ENCODE results near the gene CTNNA3.

The CTNNA3 gene

DNA sequence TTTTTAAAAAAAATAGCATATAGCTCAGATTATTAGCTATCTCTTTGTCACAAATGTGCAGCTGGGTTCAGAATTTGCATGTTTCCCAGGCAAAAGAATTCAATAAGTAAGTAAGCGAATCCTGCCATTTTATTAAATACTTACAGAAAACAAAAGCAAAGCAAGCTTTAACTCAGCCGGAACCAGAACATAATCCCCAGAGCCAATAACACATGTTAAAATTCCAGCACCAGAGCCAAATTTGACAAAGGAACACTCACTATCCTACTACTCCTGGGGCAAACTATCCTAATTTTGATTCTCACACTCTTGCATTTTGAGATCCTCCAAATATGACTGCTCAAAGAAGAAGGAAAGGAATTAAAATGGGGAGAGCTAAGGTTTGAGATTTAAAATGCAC, 737.5 kb downstream of the CTNNA3 start:
- H3K4me3 ChIP-seq (ENCODE audit: low read length), result no peak overlapping the region
- H3K79me2 ChIP-seq (ENCODE audit: control insufficient read depth, low read length), result no peaks in the 10 kb centered on the region
- H4K20me1 ChIP-seq (ENCODE audit: control insufficient read depth, insufficient read depth, low read depth, low read length), result no peaks in the 10 kb centered on the region
- H3K4me1 ChIP-seq (ENCODE audit: control insufficient read depth, low read length), result no peaks in the 10 kb centered on the region
- no peaks in the 10 kb centered on the region for H3K9me2 ChIP-seq (replicated peaks; ENCODE audit: control insufficient read depth, low read length)
- no peak for TF ChIP-seq EZH2phosphoT487 (IDR thresholded peaks at IDR 0.05; ENCODE audit: borderline replicate concordance, low read length)
- TF ChIP-seq, protein P1, sequence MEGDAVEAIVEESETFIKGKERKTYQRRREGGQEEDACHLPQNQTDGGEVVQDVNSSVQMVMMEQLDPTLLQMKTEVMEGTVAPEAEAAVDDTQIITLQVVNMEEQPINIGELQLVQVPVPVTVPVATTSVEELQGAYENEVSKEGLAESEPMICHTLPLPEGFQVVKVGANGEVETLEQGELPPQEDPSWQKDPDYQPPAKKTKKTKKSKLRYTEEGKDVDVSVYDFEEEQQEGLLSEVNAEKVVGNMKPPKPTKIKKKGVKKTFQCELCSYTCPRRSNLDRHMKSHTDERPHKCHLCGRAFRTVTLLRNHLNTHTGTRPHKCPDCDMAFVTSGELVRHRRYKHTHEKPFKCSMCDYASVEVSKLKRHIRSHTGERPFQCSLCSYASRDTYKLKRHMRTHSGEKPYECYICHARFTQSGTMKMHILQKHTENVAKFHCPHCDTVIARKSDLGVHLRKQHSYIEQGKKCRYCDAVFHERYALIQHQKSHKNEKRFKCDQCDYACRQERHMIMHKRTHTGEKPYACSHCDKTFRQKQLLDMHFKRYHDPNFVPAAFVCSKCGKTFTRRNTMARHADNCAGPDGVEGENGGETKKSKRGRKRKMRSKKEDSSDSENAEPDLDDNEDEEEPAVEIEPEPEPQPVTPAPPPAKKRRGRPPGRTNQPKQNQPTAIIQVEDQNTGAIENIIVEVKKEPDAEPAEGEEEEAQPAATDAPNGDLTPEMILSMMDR (IDR thresholded peaks at IDR 0.05; ENCODE audit: low read depth, low read length, poor library complexity, severe bottlenecking), result no peak
- H3F3A ChIP-seq (ENCODE audit: control insufficient read depth, insufficient read depth), result no peaks in the 10 kb centered on the region
- no peak overlapping the region for H3K27ac ChIP-seq (ENCODE audit: low read depth, low read length)
- no peaks in the 10 kb centered on the region for H3K9me3 ChIP-seq (ENCODE audit: control insufficient read depth, insufficient read depth, low read length)
- H3K27me3 ChIP-seq (ENCODE audit: control insufficient read depth, low read length), result no peaks in the 10 kb centered on the region
- H3K4me2 ChIP-seq (ENCODE audit: low read length), result no peak overlapping the region
- no peaks in the 10 kb centered on the region for H3K36me3 ChIP-seq (ENCODE audit: control insufficient read depth, low read length)

DNA sequence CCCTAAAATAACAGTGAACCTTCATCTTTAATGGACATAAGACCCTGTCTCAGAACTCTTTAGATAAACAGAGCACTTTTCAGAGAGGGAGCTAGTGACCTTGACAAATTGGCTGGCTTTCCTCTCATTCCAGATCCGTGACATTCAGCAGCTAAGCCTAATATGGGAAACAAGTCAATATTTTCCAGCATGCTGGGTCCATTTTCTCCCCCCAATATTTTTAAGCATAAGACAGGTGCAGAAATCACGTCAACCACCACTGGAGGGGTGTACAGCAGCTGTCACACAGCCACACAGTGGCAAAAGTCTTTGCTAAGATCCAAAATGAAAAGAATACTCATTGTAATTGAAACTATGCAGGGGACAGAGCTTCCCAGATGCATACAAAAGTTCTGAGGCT, 744.1 kb downstream of the CTNNA3 start:
- no peaks in the 10 kb centered on the region for H3K36me3 ChIP-seq (ENCODE audit: control insufficient read depth, low read length)
- no peak for TF ChIP-seq EZH2phosphoT487 (IDR thresholded peaks at IDR 0.05; ENCODE audit: borderline replicate concordance, low read length)
- TF ChIP-seq, protein P1 (IDR thresholded peaks at IDR 0.05; ENCODE audit: low read depth, low read length, poor library complexity, severe bottlenecking), result no peak
- H4K20me1 ChIP-seq (ENCODE audit: control insufficient read depth, insufficient read depth, low read depth, low read length), result no peaks in the 10 kb centered on the region
- H3K27ac ChIP-seq (ENCODE audit: low read depth, low read length), result no peak overlapping the region
- no peaks in the 10 kb centered on the region for H3K79me2 ChIP-seq (ENCODE audit: control insufficient read depth, low read length)
- H3K27me3 ChIP-seq (ENCODE audit: control insufficient read depth, low read length), result no peaks in the 10 kb centered on the region
- no peak overlapping the region for H3K4me2 ChIP-seq (ENCODE audit: low read length)
- H3K4me3 ChIP-seq (ENCODE audit: low read length), result no peak overlapping the region
- H3K4me1 ChIP-seq (ENCODE audit: control insufficient read depth, low read length), result no peaks in the 10 kb centered on the region
- no peaks in the 10 kb centered on the region for H3K9me3 ChIP-seq (ENCODE audit: control insufficient read depth, insufficient read depth, low read length)
- H3F3A ChIP-seq (ENCODE audit: control insufficient read depth, insufficient read depth), result no peaks in the 10 kb centered on the region
- no peaks in the 10 kb centered on the region for H3K9me2 ChIP-seq (replicated peaks; ENCODE audit: control insufficient read depth, low read length)

DNA sequence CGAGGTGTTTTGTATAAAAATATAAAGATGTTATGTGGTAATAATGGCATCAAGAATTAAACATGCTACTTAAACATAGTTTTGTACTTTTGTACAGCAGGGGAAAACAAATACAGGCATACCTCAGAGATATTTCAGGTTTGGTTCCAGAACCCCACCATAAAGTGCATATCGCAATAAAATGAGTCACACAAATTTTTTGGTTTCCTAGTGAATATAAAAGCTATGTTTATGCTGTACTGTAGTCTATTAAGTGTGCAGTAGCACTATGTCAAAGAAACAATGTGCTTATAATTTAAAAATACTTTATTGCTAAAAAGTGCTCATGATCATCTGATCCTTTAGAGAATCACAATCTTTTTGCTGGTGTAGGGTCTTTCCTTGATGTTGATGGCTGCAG, 752.4 kb downstream of the CTNNA3 start:
- Histone ChIP-seq H3F3A (ENCODE audit: control insufficient read depth, insufficient read depth) (no peaks in the 10 kb centered on the region), H3K9me2 (replicated peaks; ENCODE audit: control insufficient read depth, low read length) (no peaks in the 10 kb centered on the region), H3K4me1 (ENCODE audit: control insufficient read depth, low read length) (no peaks in the 10 kb centered on the region), H3K4me3 (ENCODE audit: low read length) (no peak overlapping the region), H3K4me2 (ENCODE audit: low read length) (no peak overlapping the region), H3K27me3 (ENCODE audit: control insufficient read depth, low read length) (no peaks in the 10 kb centered on the region), H3K36me3 (ENCODE audit: control insufficient read depth, low read length) (no peaks in the 10 kb centered on the region), H4K20me1 (ENCODE audit: control insufficient read depth, insufficient read depth, low read depth, low read length) (no peaks in the 10 kb centered on the region), H3K9me3 (ENCODE audit: control insufficient read depth, insufficient read depth, low read length) (no peaks in the 10 kb centered on the region), H3K79me2 (ENCODE audit: control insufficient read depth, low read length) (no peaks in the 10 kb centered on the region), H3K27ac (ENCODE audit: low read depth, low read length) (no peak overlapping the region)
- TF ChIP-seq EZH2phosphoT487 (IDR thresholded peaks at IDR 0.05; ENCODE audit: borderline replicate concordance, low read length), result no peak
- TF ChIP-seq, protein P1 (IDR thresholded peaks at IDR 0.05; ENCODE audit: low read depth, low read length, poor library complexity, severe bottlenecking), result no peak

DNA sequence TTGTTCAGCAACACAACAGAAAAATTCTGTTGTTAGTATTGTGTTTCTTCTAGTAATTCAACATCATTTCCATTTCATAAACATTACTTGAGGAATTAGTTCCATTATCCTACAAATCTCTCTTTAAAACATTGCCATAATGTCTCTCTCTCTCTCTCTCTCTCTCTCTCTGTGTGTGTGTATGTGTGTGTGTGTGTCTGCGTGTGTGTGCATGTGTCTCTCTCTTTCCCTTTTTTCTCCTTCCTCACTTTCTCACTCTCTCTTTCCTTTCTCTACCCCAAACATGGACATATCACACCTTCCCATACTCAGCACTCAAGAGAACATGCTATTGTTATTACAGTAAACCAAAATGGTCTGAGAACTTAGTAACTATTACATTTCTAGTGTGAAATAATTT, 753.6 kb downstream of the CTNNA3 start:
- no peaks in the 10 kb centered on the region for H3K36me3 ChIP-seq (ENCODE audit: control insufficient read depth, low read length)
- H3K4me1 ChIP-seq (ENCODE audit: control insufficient read depth, low read length), result no peaks in the 10 kb centered on the region
- no peaks in the 10 kb centered on the region for H3K27me3 ChIP-seq (ENCODE audit: control insufficient read depth, low read length)
- H4K20me1 ChIP-seq (ENCODE audit: control insufficient read depth, insufficient read depth, low read depth, low read length), result no peaks in the 10 kb centered on the region
- no peaks in the 10 kb centered on the region for H3K9me3 ChIP-seq (ENCODE audit: control insufficient read depth, insufficient read depth, low read length)
- no peak overlapping the region for H3K4me2 ChIP-seq (ENCODE audit: low read length)
- H3K9me2 ChIP-seq (replicated peaks; ENCODE audit: control insufficient read depth, low read length), result no peaks in the 10 kb centered on the region
- H3K4me3 ChIP-seq (ENCODE audit: low read length), result no peak overlapping the region
- H3K27ac ChIP-seq (ENCODE audit: low read depth, low read length), result no peak overlapping the region
- H3F3A ChIP-seq (ENCODE audit: control insufficient read depth, insufficient read depth), result no peaks in the 10 kb centered on the region
- no peaks in the 10 kb centered on the region for H3K79me2 ChIP-seq (ENCODE audit: control insufficient read depth, low read length)
- TF ChIP-seq EZH2phosphoT487 (IDR thresholded peaks at IDR 0.05; ENCODE audit: borderline replicate concordance, low read length), result no peak
- TF ChIP-seq, protein P1 (IDR thresholded peaks at IDR 0.05; ENCODE audit: low read depth, low read length, poor library complexity, severe bottlenecking), result no peak

Measured in DOHH2 (cell line).